ENCODE results near the gene MTHFSD.

DNA sequence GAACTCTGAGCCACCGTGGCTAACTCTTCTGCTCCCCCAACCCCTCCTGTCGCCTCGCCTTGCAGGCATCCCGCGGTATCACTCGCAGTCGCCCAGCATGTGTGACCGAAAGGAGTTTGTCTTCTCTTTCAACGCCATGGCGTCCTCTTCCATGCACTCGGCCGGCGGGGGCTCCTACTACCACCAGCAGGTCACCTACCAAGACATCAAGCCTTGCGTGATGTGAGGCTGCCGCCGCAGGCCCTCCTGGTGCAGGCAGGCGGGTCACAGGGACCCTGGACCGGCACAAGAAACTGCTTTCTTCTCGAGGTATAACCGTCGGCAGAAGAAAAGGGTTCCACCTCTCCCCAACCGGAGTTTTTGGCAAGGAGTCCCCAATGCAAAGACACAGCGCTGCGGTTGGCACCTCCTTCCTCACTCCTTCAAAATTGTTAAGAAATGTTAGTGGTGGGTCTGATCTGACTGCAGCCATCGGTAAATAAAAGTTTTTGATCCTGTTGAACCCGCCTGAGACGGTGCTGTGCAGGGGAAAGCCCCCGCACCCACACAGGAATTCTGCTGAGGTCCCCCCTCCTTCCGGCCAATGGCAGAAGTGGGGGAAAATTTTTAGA is 42.1 kb downstream of the MTHFSD start:
- TF ChIP-seq, protein P1, sequence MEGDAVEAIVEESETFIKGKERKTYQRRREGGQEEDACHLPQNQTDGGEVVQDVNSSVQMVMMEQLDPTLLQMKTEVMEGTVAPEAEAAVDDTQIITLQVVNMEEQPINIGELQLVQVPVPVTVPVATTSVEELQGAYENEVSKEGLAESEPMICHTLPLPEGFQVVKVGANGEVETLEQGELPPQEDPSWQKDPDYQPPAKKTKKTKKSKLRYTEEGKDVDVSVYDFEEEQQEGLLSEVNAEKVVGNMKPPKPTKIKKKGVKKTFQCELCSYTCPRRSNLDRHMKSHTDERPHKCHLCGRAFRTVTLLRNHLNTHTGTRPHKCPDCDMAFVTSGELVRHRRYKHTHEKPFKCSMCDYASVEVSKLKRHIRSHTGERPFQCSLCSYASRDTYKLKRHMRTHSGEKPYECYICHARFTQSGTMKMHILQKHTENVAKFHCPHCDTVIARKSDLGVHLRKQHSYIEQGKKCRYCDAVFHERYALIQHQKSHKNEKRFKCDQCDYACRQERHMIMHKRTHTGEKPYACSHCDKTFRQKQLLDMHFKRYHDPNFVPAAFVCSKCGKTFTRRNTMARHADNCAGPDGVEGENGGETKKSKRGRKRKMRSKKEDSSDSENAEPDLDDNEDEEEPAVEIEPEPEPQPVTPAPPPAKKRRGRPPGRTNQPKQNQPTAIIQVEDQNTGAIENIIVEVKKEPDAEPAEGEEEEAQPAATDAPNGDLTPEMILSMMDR (IDR thresholded peaks at IDR 0.05) = no peak
- TF ChIP-seq POLR2AphosphoS5 (IDR thresholded peaks at IDR 0.05) = no peak
